HCT116 (cell line): ENCODE results near the gene ADRA2A. TPM values are rescaled to one million over a fixed set of nuclear protein-coding genes. Genes with fewer than 3 reads are reported as not detected.

Experiments
- ATAC-seq: fragments of 200-7000 bp; cut with Tn5 transposase; 2 replicates; pipeline ENCODE4 v1.9.1; 2020; ENCODE audit warnings: mild to moderate bottlenecking, moderate library complexity
- BruUV-seq: library from RNA; stranded (reverse); fragments of 400-500 nt; replicated peaks from 2 replicates; lab custom pipeline; 2021; lab: Mats Ljungman, UMichigan
- CTCF ChIA-PET: fragments of 300-600 bp; sonication (Branson Sonifier 250); formaldehyde crosslinking; loops from one replicate; lab custom pipeline; 2021; ENCODE audit warnings: antibody characterized with exemption; lab: Charles Lee
- POLR2A ChIA-PET: fragments of 300-600, 350-600 bp; sonication (Branson Sonifier 250); formaldehyde crosslinking; loops from one replicate; lab custom pipeline; 2021; ENCODE audit warnings: antibody characterized with exemption; lab: Charles Lee
- RAD21 ChIA-PET, 2 experiments: fragments of 300-600 bp; sonication (Branson Sonifier 250); formaldehyde crosslinking; loops; one replicate each; lab custom pipeline; 2023; ENCODE audit warnings: low total read pairs in 2 of 2; ENCODE audit not compliant: uncharacterized antibody in 2 of 2, unreplicated experiment in 2 of 2, low non-redundant PET in 1 of 2; lab: Charles Lee
- DNase-seq: peaks from one replicate; pipeline ENCODE4 v3.0.0-alpha.2; 2010; ENCODE audit warnings: low read depth, low spot score
- H2AFZ ChIP-seq: fragments of 200-600 bp; shearing (Covaris generic), sonication (generic); 2 replicates; pipeline ENCODE4 v1.6.1; 2017; ENCODE audit warnings: low read depth, mixed run types, mixed read lengths, antibody characterized with exemption, low read length; ENCODE audit not compliant: poor library complexity, severe bottlenecking
- H3K27ac ChIP-seq: 2 replicates; pipeline ENCODE4 v1.5.1; 2012; ENCODE audit warnings: low read depth, low read length
- H3K27me3 ChIP-seq: fragments of 200-600 bp; sonication (generic); 2 replicates; pipeline ENCODE4 v1.6.1; 2016; ENCODE audit warnings: mixed run types, low read length, mixed read lengths; ENCODE audit not compliant: insufficient read depth
- H3K36me3 ChIP-seq, 2 experiments: fragments of 200-500 bp in 1 of 2; fragments of 200-600 bp in 1 of 2; sonication (Bioruptor generic) in 1 of 2; sonication (generic) in 1 of 2; 2 replicates each; pipeline versions ENCODE4 v1.5.1 to v1.6.1; 2014 to 2016; ENCODE audit warnings: low read length in 2 of 2, inconsistent platforms in 1 of 2, mixed read lengths in 1 of 2, mixed run types in 1 of 2; ENCODE audit not compliant: insufficient read depth in 2 of 2, control insufficient read depth in 1 of 2
- H3K4me1 ChIP-seq, 2 experiments: fragments of 200-600 bp in 1 of 2; sonication (generic) in 1 of 2; 2 replicates each; pipeline versions ENCODE4 v1.5.1 to v1.6.1; 2012 to 2017; ENCODE audit warnings: low read length in 2 of 2, inconsistent platforms in 1 of 2, mild to moderate bottlenecking in 1 of 2, mixed read lengths in 1 of 2, mixed run types in 1 of 2, moderate library complexity in 1 of 2; ENCODE audit not compliant: insufficient read depth in 2 of 2, control insufficient read depth in 1 of 2
- H3K4me2 ChIP-seq: fragments of 200-600 bp; sonication (generic); 2 replicates; pipeline ENCODE4 v1.6.1; 2017; ENCODE audit warnings: mixed run types, low read length, mixed read lengths
- H3K4me3 ChIP-seq, 2 experiments: fragments of 200-600 bp in 1 of 2; sonication (generic) in 1 of 2; replicated peaks in 1 of 2; 2 replicates each; pipeline ENCODE4 v1.5.1; 2011 to 2016; ENCODE audit warnings: low read length in 2 of 2, control low read depth in 1 of 2, low read depth in 1 of 2, mild to moderate bottlenecking in 1 of 2, mixed read lengths in 1 of 2, mixed run types in 1 of 2
- H3K79me2 ChIP-seq: fragments of 200-600 bp; sonication (generic); 2 replicates; pipeline ENCODE4 v1.6.1; 2017; ENCODE audit warnings: mild to moderate bottlenecking, mixed run types, low read length, moderate library complexity, mixed read lengths; ENCODE audit not compliant: insufficient read depth
- H3K9ac ChIP-seq: fragments of 200-600 bp; sonication (generic); 2 replicates; pipeline ENCODE4 v1.6.1; 2016; ENCODE audit warnings: low read length, mixed read lengths
- H3K9me2 ChIP-seq: fragments of 200-600 bp; sonication (generic), shearing (Covaris generic); 2 replicates; pipeline ENCODE4 v1.6.1; 2017; ENCODE audit warnings: mixed run types, mild to moderate bottlenecking, moderate library complexity; ENCODE audit not compliant: insufficient read depth
- H3K9me3 ChIP-seq, 2 experiments: fragments of 200-500 bp in 1 of 2; fragments of 200-600 bp in 1 of 2; sonication (Bioruptor generic) in 1 of 2; sonication (generic) in 1 of 2; 2 replicates each; pipeline ENCODE4 v1.6.1; 2014 to 2017; ENCODE audit warnings: low read length in 2 of 2, mixed read lengths in 2 of 2, inconsistent platforms in 1 of 2, low read depth in 1 of 2, mild to moderate bottlenecking in 1 of 2, mixed run types in 1 of 2, moderate library complexity in 1 of 2; ENCODE audit not compliant: control insufficient read depth in 1 of 2, insufficient read depth in 1 of 2
- H4K20me1 ChIP-seq: fragments of 200-600 bp; sonication (generic), shearing (Covaris generic); 2 replicates; pipeline ENCODE4 v1.6.1; 2017; ENCODE audit warnings: mixed run types, mild to moderate bottlenecking, moderate library complexity; ENCODE audit not compliant: insufficient read depth
- ATF3 ChIP-seq: IDR thresholded peaks from 2 replicates; pipeline ENCODE4 v1.6.1; 2012
- CBX3 ChIP-seq: IDR thresholded peaks from 2 replicates; pipeline ENCODE4 v1.6.1; 2012; ENCODE audit warnings: low read depth
- CTCF ChIP-seq, 3 experiments: fragments of 200-600 bp in 1 of 3; sonication (generic) in 1 of 3; IDR thresholded peaks in 2 of 3; conservative IDR thresholded peaks in 1 of 3; 2 replicates each; pipeline ENCODE4 v1.5.1; 2012 to 2017; ENCODE audit warnings: low read depth in 2 of 3, low read length in 2 of 3, antibody characterized with exemption in 1 of 3, borderline replicate concordance in 1 of 3, control low read depth in 1 of 3, mild to moderate bottlenecking in 1 of 3, mixed read lengths in 1 of 3, mixed run types in 1 of 3, moderate library complexity in 1 of 3; ENCODE audit not compliant: insufficient read depth in 1 of 3
- EGR1 ChIP-seq: IDR thresholded peaks from 2 replicates; pipeline ENCODE4 v1.6.1; 2012; ENCODE audit warnings: low read depth
- ELF1 ChIP-seq: IDR thresholded peaks from 2 replicates; pipeline ENCODE4 v1.6.1; 2012; ENCODE audit warnings: low read depth, borderline replicate concordance
- EZH2 ChIP-seq: fragments of 200-600 bp; sonication (generic); IDR thresholded peaks from 2 replicates; pipeline ENCODE4 v1.6.1; 2017; ENCODE audit warnings: antibody characterized with exemption, mixed run types
- FOSL1 ChIP-seq: IDR thresholded peaks from 2 replicates; pipeline ENCODE4 v1.6.1; 2012; ENCODE audit warnings: low read depth
- JUND ChIP-seq: IDR thresholded peaks from 2 replicates; pipeline ENCODE4 v1.6.1; 2012
- POLR2A ChIP-seq: IDR thresholded peaks from 2 replicates; pipeline ENCODE4 v1.7.0; 2011; ENCODE audit warnings: borderline replicate concordance; ENCODE audit not compliant: insufficient read depth, insufficient read length; ENCODE audit errors: extremely low read depth
- POLR2AphosphoS5 ChIP-seq: IDR thresholded peaks from 2 replicates; pipeline ENCODE4 v1.6.1; 2011; ENCODE audit warnings: mild to moderate bottlenecking, low read depth, low read length, moderate library complexity
- RAD21 ChIP-seq: IDR thresholded peaks from 2 replicates; pipeline ENCODE4 v1.6.1; 2012; ENCODE audit warnings: low read depth, mild to moderate bottlenecking
- SIN3A ChIP-seq: IDR thresholded peaks from 2 replicates; pipeline ENCODE4 v1.6.1; 2012; ENCODE audit warnings: low read depth
- SRF ChIP-seq: IDR thresholded peaks from 2 replicates; pipeline ENCODE4 v1.6.1; 2012; ENCODE audit warnings: low read depth
- TCF7L2 ChIP-seq: IDR thresholded peaks from 2 replicates; pipeline ENCODE4 v1.7.0; 2011; ENCODE audit warnings: borderline replicate concordance, inconsistent platforms; ENCODE audit not compliant: insufficient read depth, insufficient read length; ENCODE audit errors: extremely low read depth
- YY1 ChIP-seq: IDR thresholded peaks from 2 replicates; pipeline ENCODE4 v1.6.1; 2011; ENCODE audit warnings: low read length, low read depth, moderate library complexity, mild to moderate bottlenecking; ENCODE audit not compliant: insufficient replicate concordance; ENCODE audit errors: extremely low read depth
- intact Hi-C: fragments of 100-400 bp; cut with micrococcal nuclease; formaldehyde crosslinking; loops from 2 replicates; pipeline ENCODE4 v1.10.0; 2022
- total RNA-seq: library from RNA; stranded (reverse); gene quantifications from one replicate; pipeline ENCODE4 v1.2.1, GENCODE V29; 2021; ENCODE audit not compliant: unreplicated experiment
- TF ChIP-seq, protein P1 (sequence below): IDR thresholded peaks from 2 replicates; pipeline ENCODE4 v1.6.1; 2011; ENCODE audit warnings: mild to moderate bottlenecking, low read length, moderate library complexity; ENCODE audit not compliant: insufficient replicate concordance; ENCODE audit errors: extremely low read depth
- TF ChIP-seq, protein P2 (sequence below): IDR thresholded peaks from 2 replicates; pipeline ENCODE4 v1.6.1; 2012; ENCODE audit warnings: low read depth
- TF ChIP-seq, protein P3 (sequence below): IDR thresholded peaks from 2 replicates; pipeline ENCODE4 v1.6.1; 2012

Gene ADRA2A
- total RNA-seq, 1 experiment from 2014 or later, result 0.15 TPM

GRCh38 chr10:111078505-111079185, 1.8 kb downstream of the ADRA2A start:
- BruUV-seq, result no TSS peak
- no peak for TF ChIP-seq JUND
- no peak for TF ChIP-seq ATF3
- no peak for TF ChIP-seq EZH2
- TF ChIP-seq RAD21, result no peak
- TF ChIP-seq TCF7L2, result no peak
- TF ChIP-seq, protein P1, sequence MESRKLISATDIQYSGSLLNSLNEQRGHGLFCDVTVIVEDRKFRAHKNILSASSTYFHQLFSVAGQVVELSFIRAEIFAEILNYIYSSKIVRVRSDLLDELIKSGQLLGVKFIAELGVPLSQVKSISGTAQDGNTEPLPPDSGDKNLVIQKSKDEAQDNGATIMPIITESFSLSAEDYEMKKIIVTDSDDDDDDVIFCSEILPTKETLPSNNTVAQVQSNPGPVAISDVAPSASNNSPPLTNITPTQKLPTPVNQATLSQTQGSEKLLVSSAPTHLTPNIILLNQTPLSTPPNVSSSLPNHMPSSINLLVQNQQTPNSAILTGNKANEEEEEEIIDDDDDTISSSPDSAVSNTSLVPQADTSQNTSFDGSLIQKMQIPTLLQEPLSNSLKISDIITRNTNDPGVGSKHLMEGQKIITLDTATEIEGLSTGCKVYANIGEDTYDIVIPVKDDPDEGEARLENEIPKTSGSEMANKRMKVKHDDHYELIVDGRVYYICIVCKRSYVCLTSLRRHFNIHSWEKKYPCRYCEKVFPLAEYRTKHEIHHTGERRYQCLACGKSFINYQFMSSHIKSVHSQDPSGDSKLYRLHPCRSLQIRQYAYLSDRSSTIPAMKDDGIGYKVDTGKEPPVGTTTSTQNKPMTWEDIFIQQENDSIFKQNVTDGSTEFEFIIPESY, result no peak
- TF ChIP-seq FOSL1, result no peak
- TF ChIP-seq, protein P2, sequence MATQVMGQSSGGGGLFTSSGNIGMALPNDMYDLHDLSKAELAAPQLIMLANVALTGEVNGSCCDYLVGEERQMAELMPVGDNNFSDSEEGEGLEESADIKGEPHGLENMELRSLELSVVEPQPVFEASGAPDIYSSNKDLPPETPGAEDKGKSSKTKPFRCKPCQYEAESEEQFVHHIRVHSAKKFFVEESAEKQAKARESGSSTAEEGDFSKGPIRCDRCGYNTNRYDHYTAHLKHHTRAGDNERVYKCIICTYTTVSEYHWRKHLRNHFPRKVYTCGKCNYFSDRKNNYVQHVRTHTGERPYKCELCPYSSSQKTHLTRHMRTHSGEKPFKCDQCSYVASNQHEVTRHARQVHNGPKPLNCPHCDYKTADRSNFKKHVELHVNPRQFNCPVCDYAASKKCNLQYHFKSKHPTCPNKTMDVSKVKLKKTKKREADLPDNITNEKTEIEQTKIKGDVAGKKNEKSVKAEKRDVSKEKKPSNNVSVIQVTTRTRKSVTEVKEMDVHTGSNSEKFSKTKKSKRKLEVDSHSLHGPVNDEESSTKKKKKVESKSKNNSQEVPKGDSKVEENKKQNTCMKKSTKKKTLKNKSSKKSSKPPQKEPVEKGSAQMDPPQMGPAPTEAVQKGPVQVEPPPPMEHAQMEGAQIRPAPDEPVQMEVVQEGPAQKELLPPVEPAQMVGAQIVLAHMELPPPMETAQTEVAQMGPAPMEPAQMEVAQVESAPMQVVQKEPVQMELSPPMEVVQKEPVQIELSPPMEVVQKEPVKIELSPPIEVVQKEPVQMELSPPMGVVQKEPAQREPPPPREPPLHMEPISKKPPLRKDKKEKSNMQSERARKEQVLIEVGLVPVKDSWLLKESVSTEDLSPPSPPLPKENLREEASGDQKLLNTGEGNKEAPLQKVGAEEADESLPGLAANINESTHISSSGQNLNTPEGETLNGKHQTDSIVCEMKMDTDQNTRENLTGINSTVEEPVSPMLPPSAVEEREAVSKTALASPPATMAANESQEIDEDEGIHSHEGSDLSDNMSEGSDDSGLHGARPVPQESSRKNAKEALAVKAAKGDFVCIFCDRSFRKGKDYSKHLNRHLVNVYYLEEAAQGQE, result no peak
- no peak for TF ChIP-seq SRF
- TF ChIP-seq, protein P3, sequence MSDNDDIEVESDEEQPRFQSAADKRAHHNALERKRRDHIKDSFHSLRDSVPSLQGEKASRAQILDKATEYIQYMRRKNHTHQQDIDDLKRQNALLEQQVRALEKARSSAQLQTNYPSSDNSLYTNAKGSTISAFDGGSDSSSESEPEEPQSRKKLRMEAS, result no peak
- TF ChIP-seq POLR2A, result no peak
- TF ChIP-seq ELF1, result no peak
- no peak for TF ChIP-seq YY1
- TF ChIP-seq POLR2AphosphoS5, result no peak
- no peak for TF ChIP-seq CTCF (IDR thresholded peaks at IDR 0.05 in 2 of 3, conservative IDR thresholded peaks at IDR 0.05 in 1 of 3; ENCODE audit: borderline replicate concordance in 1 of 3, insufficient read depth in 1 of 3, low read depth in 2 of 3, low read length in 2 of 3)
- no peak for TF ChIP-seq CBX3
- TF ChIP-seq EGR1, result no peak
- TF ChIP-seq SIN3A, result no peak
- Histone ChIP-seq H3K9me2 (no peaks in the 10 kb centered on the region), H3K4me1 (no peaks in the 10 kb centered on the region; a peak in 1 of 4 replicates), H3K4me3 (no peak overlapping the region), H3K27ac (no peak overlapping the region), H3K79me2 (no peaks in the 10 kb centered on the region), H3K4me2 (no peak overlapping the region), H2AFZ (no peak overlapping the region), H3K9ac (no peak overlapping the region), H3K27me3 (peaks cover 21% of the 10 kb centered on the region; the same call in 1 of the 2 replicates), H3K36me3 (no peaks in the 10 kb centered on the region), H3K9me3 (no peaks in the 10 kb centered on the region), H4K20me1 (no peaks in the 10 kb centered on the region)
- intact Hi-C loops, result loop anchor here (5.0 to 10.0 kb wide), 2 partner anchors 334 to 519 kb away; no protein-coding TSS in a partner anchor
- ATAC-seq (no peak), DNase-seq (no peak)
- ChIA-PET CTCF (no interaction called here), RAD21 (no interaction called here), POLR2A (no interaction called here)
